NCI-H446 treated with DMSO at 0.1 percent for 48 hours (cell line): ENCODE data around the gene RPS17.
"Not testable (repeated sequence)": the region's sequence is repeated elsewhere in the genome, so short reads cannot be mapped to it uniquely, and the experiment has no call there.

Experiments used
- DNase-seq: peaks from one replicate; lab custom pipeline; 2025; lab: John Stamatoyannopoulos, UW

Gene RPS17

GRCh38 chr15:82507087-82507486 lies 33.2 kb downstream of the RPS17 start:
- not testable (repeated sequence) for DNase-seq

GRCh38 chr15:82505842-82506241 lies 34.4 kb downstream of the RPS17 start:
- not testable (repeated sequence) for DNase-seq

- not testable (repeated sequence) for DNase-seq
These were observed 36.2 kb downstream of the RPS17 start for GRCh38 chr15:82504074-82504473.

- DNase-seq, result not testable (repeated sequence)
These were observed 37.4 kb downstream of the RPS17 start for GRCh38 chr15:82502700-82503339.

- DNase-seq, result not testable (repeated sequence)
These were observed 39.5 kb downstream of the RPS17 start for GRCh38 chr15:82500772-82501171.

GRCh38 chr15:82497978-82498377 lies 42.3 kb downstream of the RPS17 start:
- DNase-seq, result not testable (repeated sequence)

GRCh38 chr15:82488250-82488649 lies 52.0 kb downstream of the RPS17 start:
- DNase-seq, result not testable (repeated sequence)

GRCh38 chr15:82487045-82487444 lies 53.2 kb downstream of the RPS17 start:
- DNase-seq, result not testable (repeated sequence)
